ENCODE data around the gene PHACTR1.

DNA sequence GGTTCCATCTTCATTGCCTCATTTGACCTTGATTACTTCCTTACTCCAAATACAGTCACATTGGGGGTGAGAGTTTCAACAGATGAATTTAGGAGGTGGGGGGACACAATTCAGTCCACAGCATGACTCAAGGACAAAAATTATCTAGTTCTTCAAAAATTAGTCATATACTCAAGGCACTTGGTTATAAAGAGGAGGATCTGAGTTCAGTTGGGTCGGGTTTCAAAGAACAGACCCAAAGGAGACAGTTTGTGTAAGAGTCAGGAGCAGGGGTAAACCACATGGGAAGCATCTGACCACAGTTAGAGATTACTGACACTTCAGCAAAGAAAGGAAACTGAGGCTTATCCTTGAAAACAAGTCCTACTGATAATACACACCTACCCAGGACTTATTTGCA is 473.8 kb downstream of the PHACTR1 start:
- TF ChIP-seq, protein P1, sequence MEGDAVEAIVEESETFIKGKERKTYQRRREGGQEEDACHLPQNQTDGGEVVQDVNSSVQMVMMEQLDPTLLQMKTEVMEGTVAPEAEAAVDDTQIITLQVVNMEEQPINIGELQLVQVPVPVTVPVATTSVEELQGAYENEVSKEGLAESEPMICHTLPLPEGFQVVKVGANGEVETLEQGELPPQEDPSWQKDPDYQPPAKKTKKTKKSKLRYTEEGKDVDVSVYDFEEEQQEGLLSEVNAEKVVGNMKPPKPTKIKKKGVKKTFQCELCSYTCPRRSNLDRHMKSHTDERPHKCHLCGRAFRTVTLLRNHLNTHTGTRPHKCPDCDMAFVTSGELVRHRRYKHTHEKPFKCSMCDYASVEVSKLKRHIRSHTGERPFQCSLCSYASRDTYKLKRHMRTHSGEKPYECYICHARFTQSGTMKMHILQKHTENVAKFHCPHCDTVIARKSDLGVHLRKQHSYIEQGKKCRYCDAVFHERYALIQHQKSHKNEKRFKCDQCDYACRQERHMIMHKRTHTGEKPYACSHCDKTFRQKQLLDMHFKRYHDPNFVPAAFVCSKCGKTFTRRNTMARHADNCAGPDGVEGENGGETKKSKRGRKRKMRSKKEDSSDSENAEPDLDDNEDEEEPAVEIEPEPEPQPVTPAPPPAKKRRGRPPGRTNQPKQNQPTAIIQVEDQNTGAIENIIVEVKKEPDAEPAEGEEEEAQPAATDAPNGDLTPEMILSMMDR (conservative IDR thresholded peaks at IDR 0.05 in 1 of 2, IDR thresholded peaks at IDR 0.05 in 1 of 2; ENCODE audit: extremely low read depth in 1 of 2, insufficient read depth in 1 of 2, low read depth in 1 of 2, low read length in 2 of 2) = no peak
- no peak for TF ChIP-seq EZH2 (IDR thresholded peaks at IDR 0.05; ENCODE audit: borderline replicate concordance, low read length)
